Mucosa of rectum (tissue), 2 donors: ENCODE data around the gene PFDN1.

ENCODE experiments used
- H3K27ac ChIP-seq, 2 donors: one replicate each; pipeline ENCODE4 v1.7.0; 2013; ENCODE audit warnings: inconsistent platforms in 2 of 2, low read depth in 2 of 2, low read length in 2 of 2
- H3K27me3 ChIP-seq, 2 donors: one replicate each; pipeline ENCODE4 v1.7.0; 2013; ENCODE audit warnings: low read length in 2 of 2; ENCODE audit not compliant: control insufficient read depth in 2 of 2, insufficient read depth in 2 of 2
- H3K36me3 ChIP-seq, 2 donors: one replicate each; pipeline ENCODE4 v1.7.0; 2013; ENCODE audit warnings: low read length in 2 of 2; ENCODE audit not compliant: control insufficient read depth in 2 of 2, insufficient read depth in 2 of 2
- H3K4me1 ChIP-seq, 2 donors: one replicate each; pipeline ENCODE4 v1.7.0; 2013; ENCODE audit warnings: low read length in 2 of 2, mild to moderate bottlenecking in 1 of 2; ENCODE audit not compliant: control insufficient read depth in 2 of 2, insufficient read depth in 2 of 2
- H3K4me3 ChIP-seq, 2 donors: one replicate each; pipeline ENCODE4 v1.7.0; 2013; ENCODE audit warnings: low read length in 2 of 2
- H3K9ac ChIP-seq, 2 donors: one replicate each; pipeline ENCODE4 v1.7.0; 2013; ENCODE audit warnings: low read length in 2 of 2, low read depth in 1 of 2, mild to moderate bottlenecking in 1 of 2
- H3K9me3 ChIP-seq, 2 donors: one replicate each; pipeline ENCODE4 v1.7.0; 2013; ENCODE audit warnings: low read length in 2 of 2; ENCODE audit not compliant: control insufficient read depth in 2 of 2
- donor health status: healthy.
- donor health status: Normal muscosa, but diverticular disease.

PFDN1 gene

GRCh38 chr5:140299056-140299455 lies 3.8 kb downstream of the PFDN1 start:
- Histone ChIP-seq H3K9me3 (no peaks in the 10 kb centered on the region), H3K27me3 (no peaks in the 10 kb centered on the region), H3K36me3 (peaks cover 4 to 10% of the 10 kb centered on the region in 2 donors), H3K27ac (no peak overlapping the region), H3K4me3 (no peak overlapping the region), H3K9ac (no peak overlapping the region), H3K4me1 (peaks cover 5 to 7% of the 10 kb centered on the region in 2 donors)

- H3K9ac ChIP-seq: no peak overlapping the region
- H3K27me3 ChIP-seq: no peaks in the 10 kb centered on the region
- no peak overlapping the region for H3K27ac ChIP-seq
- H3K4me1 ChIP-seq: peaks cover 5 to 7% of the 10 kb centered on the region in 2 donors
- H3K36me3 ChIP-seq: peaks cover 4 to 10% of the 10 kb centered on the region in 2 donors
- no peaks in the 10 kb centered on the region for H3K9me3 ChIP-seq
- no peak overlapping the region for H3K4me3 ChIP-seq
These were observed 4.7 kb downstream of the PFDN1 start for GRCh38 chr5:140298183-140298601.

- Histone ChIP-seq H3K9ac (no peak overlapping the region), H3K4me3 (no peak overlapping the region), H3K9me3 (no peaks in the 10 kb centered on the region), H3K27ac (no peak overlapping the region), H3K4me1 (peaks cover 5 to 6% of the 10 kb centered on the region in 2 donors), H3K36me3 (peaks cover 4 to 10% of the 10 kb centered on the region in 2 donors), H3K27me3 (no peaks in the 10 kb centered on the region)
These were observed 5.6 kb downstream of the PFDN1 start for GRCh38 chr5:140297283-140297682.

GRCh38 chr5:140296289-140296688 lies 6.6 kb downstream of the PFDN1 start:
- Histone ChIP-seq H3K36me3 (peaks cover 4 to 10% of the 10 kb centered on the region in 2 donors), H3K27me3 (no peaks in the 10 kb centered on the region), H3K9ac (no peak overlapping the region), H3K4me3 (no peak overlapping the region), H3K9me3 (no peaks in the 10 kb centered on the region), H3K4me1 (no peaks in the 10 kb centered on the region), H3K27ac (no peak overlapping the region)

GRCh38 chr5:140295414-140295813 lies 7.5 kb downstream of the PFDN1 start:
- Histone ChIP-seq H3K4me1 (no peaks in the 10 kb centered on the region), H3K27ac (no peak overlapping the region), H3K9ac (no peak overlapping the region)

GRCh38 chr5:140294753-140295152 lies 8.1 kb downstream of the PFDN1 start:
- Histone ChIP-seq H3K9ac (no peak overlapping the region), H3K36me3 (peaks cover 0 to 3% of the 10 kb centered on the region in 2 donors), H3K9me3 (no peaks in the 10 kb centered on the region), H3K4me3 (no peak overlapping the region), H3K27ac (no peak overlapping the region), H3K4me1 (no peaks in the 10 kb centered on the region), H3K27me3 (no peaks in the 10 kb centered on the region)

More at GRCh38 chr5:140295414-140295813, 7.5 kb downstream of the PFDN1 start:
- H3K4me3 ChIP-seq: no peak overlapping the region
- H3K9me3 ChIP-seq: no peaks in the 10 kb centered on the region
- no peaks in the 10 kb centered on the region for H3K27me3 ChIP-seq
- peaks cover 4 to 7% of the 10 kb centered on the region in 2 donors for H3K36me3 ChIP-seq

- no peaks in the 10 kb centered on the region for H3K9me3 ChIP-seq
- H3K27me3 ChIP-seq: no peaks in the 10 kb centered on the region
- peaks cover 0 to 3% of the 10 kb centered on the region in 2 donors for H3K36me3 ChIP-seq
- H3K4me3 ChIP-seq: no peak overlapping the region
- H3K4me1 ChIP-seq: no peaks in the 10 kb centered on the region
- H3K9ac ChIP-seq: no peak overlapping the region
- no peak overlapping the region for H3K27ac ChIP-seq
These were observed 9.1 kb downstream of the PFDN1 start for GRCh38 chr5:140293849-140294100.

GRCh38 chr5:140293091-140293848 lies 9.6 kb downstream of the PFDN1 start:
- no peaks in the 10 kb centered on the region for H3K9me3 ChIP-seq
- H3K27ac ChIP-seq: no peak overlapping the region
- H3K4me1 ChIP-seq: no peaks in the 10 kb centered on the region
- H3K36me3 ChIP-seq: peaks cover 0 to 2% of the 10 kb centered on the region in 2 donors
- H3K27me3 ChIP-seq: no peaks in the 10 kb centered on the region
- no peak overlapping the region for H3K9ac ChIP-seq
- no peak overlapping the region for H3K4me3 ChIP-seq

GRCh38 chr5:140292212-140293036 lies 10.5 kb downstream of the PFDN1 start:
- no peaks in the 10 kb centered on the region for H3K9me3 ChIP-seq
- H3K27ac ChIP-seq: no peak overlapping the region
- no peak overlapping the region for H3K4me3 ChIP-seq
- H3K36me3 ChIP-seq: no peaks in the 10 kb centered on the region
- no peak overlapping the region for H3K9ac ChIP-seq
- no peaks in the 10 kb centered on the region for H3K4me1 ChIP-seq
- no peaks in the 10 kb centered on the region for H3K27me3 ChIP-seq

GRCh38 chr5:140287801-140288521 lies 14.9 kb downstream of the PFDN1 start:
- H3K27ac ChIP-seq: no peak overlapping the region
- no peaks in the 10 kb centered on the region for H3K27me3 ChIP-seq
- no peaks in the 10 kb centered on the region for H3K4me1 ChIP-seq
- no peaks in the 10 kb centered on the region for H3K36me3 ChIP-seq
- H3K9ac ChIP-seq: no peak overlapping the region
- no peak overlapping the region for H3K4me3 ChIP-seq
- H3K9me3 ChIP-seq: no peaks in the 10 kb centered on the region
